ENCODE measurements around the gene ACTR1B.

DNA sequence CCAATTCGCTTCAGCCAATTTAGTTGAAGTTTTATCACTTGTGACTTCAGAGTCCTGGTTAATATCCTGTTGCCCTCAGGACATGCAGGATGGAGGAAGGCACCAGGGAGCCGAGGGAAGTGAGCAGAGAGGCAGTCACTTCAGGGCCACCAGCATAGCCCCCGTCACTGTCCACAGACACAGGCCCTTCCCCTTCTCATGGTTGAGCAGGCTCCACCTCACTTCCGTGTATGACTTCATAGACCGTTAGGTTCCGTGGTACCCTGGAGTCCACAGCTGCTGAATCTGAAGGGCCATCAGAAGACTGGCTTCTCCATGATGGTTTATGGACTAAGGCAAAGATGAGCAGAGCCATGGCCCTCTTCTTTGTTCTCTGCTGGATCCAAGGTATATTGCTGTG lies 5.6 kb upstream of the ACTR1B start, which contains the start of gene C2orf92:
- TF ChIP-seq, protein P1, sequence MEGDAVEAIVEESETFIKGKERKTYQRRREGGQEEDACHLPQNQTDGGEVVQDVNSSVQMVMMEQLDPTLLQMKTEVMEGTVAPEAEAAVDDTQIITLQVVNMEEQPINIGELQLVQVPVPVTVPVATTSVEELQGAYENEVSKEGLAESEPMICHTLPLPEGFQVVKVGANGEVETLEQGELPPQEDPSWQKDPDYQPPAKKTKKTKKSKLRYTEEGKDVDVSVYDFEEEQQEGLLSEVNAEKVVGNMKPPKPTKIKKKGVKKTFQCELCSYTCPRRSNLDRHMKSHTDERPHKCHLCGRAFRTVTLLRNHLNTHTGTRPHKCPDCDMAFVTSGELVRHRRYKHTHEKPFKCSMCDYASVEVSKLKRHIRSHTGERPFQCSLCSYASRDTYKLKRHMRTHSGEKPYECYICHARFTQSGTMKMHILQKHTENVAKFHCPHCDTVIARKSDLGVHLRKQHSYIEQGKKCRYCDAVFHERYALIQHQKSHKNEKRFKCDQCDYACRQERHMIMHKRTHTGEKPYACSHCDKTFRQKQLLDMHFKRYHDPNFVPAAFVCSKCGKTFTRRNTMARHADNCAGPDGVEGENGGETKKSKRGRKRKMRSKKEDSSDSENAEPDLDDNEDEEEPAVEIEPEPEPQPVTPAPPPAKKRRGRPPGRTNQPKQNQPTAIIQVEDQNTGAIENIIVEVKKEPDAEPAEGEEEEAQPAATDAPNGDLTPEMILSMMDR (IDR thresholded peaks at IDR 0.05) = no peak
- TF ChIP-seq POLR2A (IDR thresholded peaks at IDR 0.05) (no peak), POLR2AphosphoS5 (IDR thresholded peaks at IDR 0.05; ENCODE audit: insufficient read depth in 1 of 2, low read depth in 1 of 2) (no peak)
